Common myeloid progenitor, CD34-positive (primary cell): ENCODE measurements around the gene ZNF621.
A peak's percentile ranks its signal among the peaks of the same experiment; 100 is the strongest.

ENCODE experiments used
- CTCF ChIA-PET: fragments of 350-600 bp; sonication (Branson Sonifier 250); formaldehyde crosslinking; loops from one replicate; lab custom pipeline; 2021; ENCODE audit warnings: antibody characterized with exemption; lab: Charles Lee
- POLR2A ChIA-PET: fragments of 350-600 bp; sonication (Branson Sonifier 250); formaldehyde crosslinking; loops from one replicate; lab custom pipeline; 2021; ENCODE audit warnings: antibody characterized with exemption; lab: Charles Lee
- DNase-seq, 3 donors: peaks; one replicate each; pipeline versions ENCODE4 v3.0.0 to v3.0.0-alpha.2; 2013
- H3K27ac ChIP-seq, 2 experiments: 1 replicate in 1 of 2; 2 replicates in 1 of 2; pipeline ENCODE4 v1.7.0; 2013; ENCODE audit warnings: inconsistent platforms in 2 of 2, low read length in 2 of 2, mild to moderate bottlenecking in 2 of 2, low read depth in 1 of 2, moderate library complexity in 1 of 2; ENCODE audit not compliant: severe bottlenecking in 2 of 2, insufficient read depth in 1 of 2, poor library complexity in 1 of 2
- H3K27me3 ChIP-seq, 5 experiments: replicated peaks in 2 of 5; 1 replicate in 3 of 5; 2 replicates in 2 of 5; pipeline versions ENCODE4 v1.6.1 to v1.7.0; 2013; ENCODE audit warnings: low read length in 4 of 5, mild to moderate bottlenecking in 2 of 5, moderate library complexity in 2 of 5, inconsistent platforms in 1 of 5; ENCODE audit not compliant: insufficient read depth in 5 of 5, control insufficient read depth in 4 of 5
- H3K36me3 ChIP-seq, 4 experiments: 1 replicate in 2 of 4; 2 replicates in 2 of 4; pipeline versions ENCODE4 v1.6.1 to v1.7.0; 2013; ENCODE audit warnings: low read length in 3 of 4, control low read depth in 1 of 4, mild to moderate bottlenecking in 1 of 4; ENCODE audit not compliant: control insufficient read depth in 4 of 4, insufficient read depth in 4 of 4
- H3K4me1 ChIP-seq, 4 experiments: 1 replicate in 3 of 4; 2 replicates in 1 of 4; pipeline versions ENCODE4 v1.6.1 to v1.7.1; 2013; ENCODE audit warnings: low read length in 3 of 4, mild to moderate bottlenecking in 3 of 4, control low read depth in 1 of 4, inconsistent platforms in 1 of 4, moderate library complexity in 1 of 4; ENCODE audit not compliant: control insufficient read depth in 4 of 4, insufficient read depth in 4 of 4; ENCODE audit errors: control extremely low read depth in 1 of 4
- H3K4me3 ChIP-seq, 7 experiments: 1 replicate in 4 of 7; 2 replicates in 3 of 7; pipeline versions ENCODE4 v1.5.1 to v1.7.0; 2013; ENCODE audit warnings: mild to moderate bottlenecking in 7 of 7, low read length in 6 of 7, moderate library complexity in 6 of 7, inconsistent platforms in 2 of 7, low read depth in 2 of 7, control low read depth in 1 of 7; ENCODE audit not compliant: insufficient read depth in 4 of 7, control insufficient read depth in 1 of 7; ENCODE audit errors: extremely low read depth in 1 of 7
- H3K9me3 ChIP-seq, 5 experiments: 1 replicate in 4 of 5; 2 replicates in 1 of 5; pipeline versions ENCODE4 v1.6.1 to v1.7.1; 2013; ENCODE audit warnings: low read length in 4 of 5, mild to moderate bottlenecking in 2 of 5, inconsistent platforms in 1 of 5, low read depth in 1 of 5, moderate library complexity in 1 of 5; ENCODE audit not compliant: control insufficient read depth in 4 of 5, insufficient read depth in 2 of 5; ENCODE audit errors: control extremely low read depth in 1 of 5
- WGBS: methylation state at CpG from one replicate; pipeline ENCODE4 v1.1.5; 2013; ENCODE audit not compliant: insufficient coverage; 5-methylcytosine and 5-hydroxymethylcytosine counted together

The ZNF621 gene

DNA sequence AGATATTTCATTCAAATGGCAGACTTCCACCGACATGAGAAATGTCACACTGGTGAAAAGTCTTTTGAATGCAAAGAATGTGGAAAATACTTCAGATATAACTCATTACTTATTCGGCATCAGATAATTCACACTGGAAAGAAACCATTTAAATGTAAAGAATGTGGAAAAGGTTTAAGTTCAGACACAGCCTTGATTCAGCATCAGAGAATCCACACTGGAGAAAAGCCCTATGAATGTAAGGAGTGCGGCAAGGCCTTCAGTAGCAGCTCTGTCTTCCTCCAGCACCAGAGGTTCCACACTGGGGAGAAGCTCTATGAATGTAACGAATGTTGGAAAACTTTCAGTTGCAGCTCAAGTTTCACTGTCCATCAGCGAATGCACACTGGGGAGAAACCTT is 8.6 kb upstream of the ZNF621 start:
- H3K9me3 ChIP-seq: no peaks in the 10 kb centered on the region
- POLR2A ChIA-PET: no interaction called here
- no peak overlapping the region for H3K27ac ChIP-seq
- WGBS: 100% methylated on average over 3 of the region's 5 CpGs
- CTCF ChIA-PET: no interaction called here
- H3K4me1 ChIP-seq: no peaks in the 10 kb centered on the region
- no peaks in the 10 kb centered on the region for H3K27me3 ChIP-seq
- DNase-seq: no peak
- H3K36me3 ChIP-seq: peaks cover 9 to 54% (median 17%) of the 10 kb centered on the region in 4 experiments
- H3K4me3 ChIP-seq: no peak overlapping the region

GRCh38 chr3:40518067-40518466 is 6.7 kb upstream of the ZNF621 start:
- ChIA-PET POLR2A (no interaction called here), CTCF (no interaction called here)
- Histone ChIP-seq H3K27ac (no peak overlapping the region), H3K27me3 (no peaks in the 10 kb centered on the region), H3K4me1 (no peaks in the 10 kb centered on the region), H3K4me3 (no peak overlapping the region), H3K9me3 (no peaks in the 10 kb centered on the region), H3K36me3 (peaks cover 6 to 38% (median 13%) of the 10 kb centered on the region in 4 experiments)
- no peak for DNase-seq
- 100% methylated on average over 1 of the region's 1 CpG for WGBS

GRCh38 chr3:40518848-40519247 is 5.9 kb upstream of the ZNF621 start:
- Histone ChIP-seq H3K9me3 (no peaks in the 10 kb centered on the region), H3K27ac (no peak overlapping the region), H3K4me3 (no peak overlapping the region), H3K27me3 (no peaks in the 10 kb centered on the region), H3K4me1 (no peaks in the 10 kb centered on the region), H3K36me3 (peaks cover 6 to 33% (median 13%) of the 10 kb centered on the region in 4 experiments)
- WGBS: no CpG with 5 or more reads among the region's 1 CpG
- DNase-seq: no peak
- POLR2A ChIA-PET: no interaction called here
- CTCF ChIA-PET: interaction anchor here (1.6 kb wide), 1 partner anchor 13 kb away, joined by 7 read pairs; the partner anchor contains the start of gene ZNF620

GRCh38 chr3:40521254-40521653 is 3.5 kb upstream of the ZNF621 start:
- no peak overlapping the region for H3K4me3 ChIP-seq
- WGBS: 100% methylated on average over 1 of the region's 3 CpGs
- H3K27ac ChIP-seq: no peak overlapping the region
- peaks cover 3 to 18% (median 13%) of the 10 kb centered on the region in 4 experiments for H3K4me1 ChIP-seq
- ChIA-PET POLR2A (no interaction called here), CTCF (interaction anchor here (1.7 kb wide), 1 partner anchor 16 kb away, joined by 5 read pairs; the partner anchor contains the start of gene ZNF620)
- DNase-seq: no peak
- peaks cover 0 to 10% (median 5%) of the 10 kb centered on the region in 4 experiments for H3K36me3 ChIP-seq
- H3K9me3 ChIP-seq: no peaks in the 10 kb centered on the region
- H3K27me3 ChIP-seq: no peaks in the 10 kb centered on the region

GRCh38 chr3:40523781-40524180 is 979 bp upstream of the ZNF621 start:
- ChIA-PET POLR2A (interaction anchor here (0.6 to 0.7 kb wide), 2 partner anchors 45 to 71 kb away, joined by 3 read pairs; no protein-coding TSS in a partner anchor), CTCF (interaction anchor here (0.6 to 1.9 kb wide), 4 partner anchors 9 to 30 kb away, joined by 3 to 13 read pairs (median 3); partner anchors contain the start of gene ZNF620)
- peaks cover 3 to 12% (median 6%) of the 10 kb centered on the region in 4 experiments for H3K36me3 ChIP-seq
- H3K9me3 ChIP-seq: no peaks in the 10 kb centered on the region
- H3K27ac ChIP-seq: peak overlapping the region in 1 of 2 experiments; percentile 93
- H3K27me3 ChIP-seq: no peaks in the 10 kb centered on the region
- peak in 1 of 3 donors; percentile 6 for DNase-seq
- no peak overlapping the region for H3K4me3 ChIP-seq
- WGBS: 100% methylated on average over 1 of the region's 2 CpGs
- peaks cover 3 to 18% (median 13%) of the 10 kb centered on the region in 4 experiments for H3K4me1 ChIP-seq

DNA sequence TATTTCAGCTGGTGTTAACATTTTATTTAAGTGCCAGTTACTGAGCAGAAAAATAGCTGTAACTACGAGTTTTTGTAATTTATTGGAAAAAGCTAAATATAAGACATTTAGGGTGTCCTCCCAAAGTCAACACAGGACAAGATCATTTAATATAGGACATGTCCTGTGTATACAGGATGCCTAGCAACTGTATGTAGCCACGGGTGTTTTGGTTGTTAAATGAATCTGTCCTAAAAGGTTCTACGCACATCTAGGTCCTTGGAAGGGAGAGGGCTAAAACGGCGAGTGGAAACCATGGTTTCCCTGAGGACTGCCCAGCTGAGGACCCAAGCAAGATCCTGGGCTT is 565 bp upstream of the ZNF621 start:
- H3K9me3 ChIP-seq: no peaks in the 10 kb centered on the region
- 14% methylated on average over 3 of the region's 5 CpGs for WGBS
- POLR2A ChIA-PET: interaction anchor here (0.6 to 0.7 kb wide), 3 partner anchors 45 to 550 kb away, joined by 3 read pairs; no protein-coding TSS in a partner anchor
- no peaks in the 10 kb centered on the region for H3K27me3 ChIP-seq
- no peak for DNase-seq
- peak overlapping the region; percentile 56 to 97 (median 90) for H3K4me3 ChIP-seq
- peaks cover 3 to 18% (median 13%) of the 10 kb centered on the region in 4 experiments for H3K4me1 ChIP-seq
- peak overlapping the region in 1 of 2 experiments; percentile 93 for H3K27ac ChIP-seq
- peaks cover 3 to 16% (median 10%) of the 10 kb centered on the region in 4 experiments for H3K36me3 ChIP-seq
- CTCF ChIA-PET: interaction anchor here (0.6 to 1.9 kb wide), 5 partner anchors 10 to 74 kb away, joined by 3 to 13 read pairs (median 3); partner anchors contain the start of gene ZNF620

GRCh38 chr3:40528426-40528825 is 3.7 kb downstream of the ZNF621 start:
- Histone ChIP-seq H3K4me3 (no peak overlapping the region), H3K9me3 (peaks cover 3 to 31% (median 18%) of the 10 kb centered on the region in 5 experiments), H3K36me3 (peaks cover 28 to 59% (median 47%) of the 10 kb centered on the region in 4 experiments), H3K27ac (no peak overlapping the region), H3K27me3 (no peaks in the 10 kb centered on the region), H3K4me1 (peaks cover 3 to 18% (median 13%) of the 10 kb centered on the region in 4 experiments)
- no peak for DNase-seq
- WGBS: 100% methylated on average over 3 of the region's 3 CpGs
- POLR2A ChIA-PET: no interaction called here
- CTCF ChIA-PET: no interaction called here
